HG03565 (cell line): ENCODE data around the gene ABCC6.
"Not testable (repeated sequence)": the region's sequence is repeated elsewhere in the genome, so short reads cannot be mapped to it uniquely, and the experiment has no call there.

Experiments used
- ATAC-seq: cut with Tn5 transposase; IDR thresholded peaks from one replicate; pipeline ENCODE4 v1.9.1; 2021; ENCODE audit warnings: mild to moderate bottlenecking, moderate library complexity; ENCODE audit not compliant: unreplicated experiment

Gene ABCC6

GRCh38 chr16:16232692-16233061, 9.4 kb upstream of the ABCC6 start:
- ATAC-seq: not testable (repeated sequence)

- ATAC-seq: not testable (repeated sequence)
Observed at GRCh38 chr16:16223662-16224241, 458 bp upstream of the ABCC6 start.

DNA sequence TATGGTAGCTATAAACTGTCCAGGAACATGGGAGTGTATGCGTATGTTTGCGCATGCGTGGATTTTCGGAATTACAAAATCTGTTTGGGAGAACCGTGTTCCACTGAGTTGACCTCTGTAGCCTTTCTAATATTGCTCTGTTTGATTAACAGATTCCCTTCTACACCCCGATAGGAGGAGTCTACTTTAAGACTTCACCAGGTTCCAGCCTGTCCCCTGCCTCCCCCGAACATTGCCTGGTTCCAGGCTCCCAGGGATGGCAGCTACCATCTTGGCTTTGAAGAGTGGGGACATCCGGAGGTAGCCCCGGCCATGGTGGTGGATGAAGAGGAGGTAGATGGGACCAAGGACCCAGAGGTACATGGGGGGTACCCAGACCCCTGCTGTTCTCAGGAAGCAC, 1.9 kb downstream of the ABCC6 start:
- ATAC-seq: not testable (repeated sequence)

DNA sequence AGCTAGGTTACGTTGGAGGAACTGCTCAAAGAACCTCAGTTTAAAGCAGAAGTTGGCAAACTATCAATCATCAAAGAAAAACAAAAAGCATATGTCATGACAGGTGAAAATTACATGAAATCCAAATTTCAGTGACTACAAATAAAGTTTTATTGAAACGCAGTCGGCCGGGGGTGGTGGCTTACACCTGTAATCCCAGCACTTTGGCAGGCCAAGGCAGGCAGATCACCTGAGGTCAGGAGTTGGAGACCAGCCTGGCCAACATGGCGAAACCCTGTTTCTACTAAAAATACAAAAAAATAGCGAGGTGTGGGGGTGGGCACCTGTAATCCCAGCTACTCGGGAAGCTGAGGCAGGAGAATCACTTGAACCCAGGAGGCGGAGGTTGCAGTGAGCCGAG, 2.8 kb downstream of the ABCC6 start:
- ATAC-seq: not testable (repeated sequence)

GRCh38 chr16:16218787-16219186, 4.5 kb downstream of the ABCC6 start:
- ATAC-seq: not testable (repeated sequence)

- not testable (repeated sequence) for ATAC-seq
Observed at GRCh38 chr16:16218349-16218748, 4.9 kb downstream of the ABCC6 start.

- not testable (repeated sequence) for ATAC-seq
Observed at GRCh38 chr16:16213863-16214293, 9.4 kb downstream of the ABCC6 start.

DNA sequence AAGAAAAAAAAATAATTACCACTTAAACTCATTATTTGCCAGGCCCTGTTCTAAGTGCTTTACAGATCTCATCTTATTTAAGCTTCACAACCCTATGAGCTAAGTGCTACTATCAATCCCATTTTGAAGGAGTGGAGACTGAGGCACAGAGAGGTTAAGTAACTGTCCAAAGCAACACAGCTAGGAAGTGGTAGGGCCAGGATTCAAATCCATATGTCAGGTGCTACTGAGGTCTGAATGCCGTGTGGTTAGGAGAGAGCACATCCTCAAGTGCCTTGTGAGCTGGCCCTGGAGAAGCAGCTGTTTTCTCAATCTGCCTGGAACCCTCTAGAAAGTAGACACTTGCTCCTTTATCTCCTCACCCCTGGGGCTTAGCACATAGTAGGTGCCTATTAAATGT, 11.9 kb downstream of the ABCC6 start:
- ATAC-seq: not testable (repeated sequence)

- not testable (repeated sequence) for ATAC-seq
Observed at GRCh38 chr16:16208461-16208860, 14.8 kb downstream of the ABCC6 start.

DNA sequence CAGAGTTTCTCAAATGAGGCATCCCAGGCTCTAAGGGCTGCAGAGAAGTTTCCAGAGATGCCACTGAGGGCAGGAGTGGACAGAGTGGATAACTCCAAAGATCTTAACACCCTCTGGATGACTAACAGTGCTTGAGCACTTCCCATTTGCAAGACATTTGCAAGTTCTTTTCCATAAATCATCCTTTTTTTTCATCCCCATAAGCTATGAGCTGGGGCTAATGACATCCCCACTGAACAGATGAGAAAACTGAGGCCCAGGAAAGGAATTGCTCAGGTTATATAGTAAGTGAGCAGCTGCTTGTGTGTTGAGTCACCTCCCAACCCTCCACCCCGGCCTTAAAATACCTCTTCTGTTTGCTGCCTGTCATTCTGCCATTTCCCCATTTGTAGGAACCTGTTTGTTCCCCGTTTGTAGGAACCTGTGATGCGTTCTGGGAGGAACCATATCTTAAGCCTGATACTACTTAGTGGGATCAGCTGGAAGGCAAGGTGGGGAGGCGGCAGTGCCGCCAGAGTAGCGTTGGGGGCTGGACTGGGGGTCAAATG, 15.4 kb downstream of the ABCC6 start:
- not testable (repeated sequence) for ATAC-seq

GRCh38 chr16:16207097-16207786, 16.1 kb downstream of the ABCC6 start:
- not testable (repeated sequence) for ATAC-seq

DNA sequence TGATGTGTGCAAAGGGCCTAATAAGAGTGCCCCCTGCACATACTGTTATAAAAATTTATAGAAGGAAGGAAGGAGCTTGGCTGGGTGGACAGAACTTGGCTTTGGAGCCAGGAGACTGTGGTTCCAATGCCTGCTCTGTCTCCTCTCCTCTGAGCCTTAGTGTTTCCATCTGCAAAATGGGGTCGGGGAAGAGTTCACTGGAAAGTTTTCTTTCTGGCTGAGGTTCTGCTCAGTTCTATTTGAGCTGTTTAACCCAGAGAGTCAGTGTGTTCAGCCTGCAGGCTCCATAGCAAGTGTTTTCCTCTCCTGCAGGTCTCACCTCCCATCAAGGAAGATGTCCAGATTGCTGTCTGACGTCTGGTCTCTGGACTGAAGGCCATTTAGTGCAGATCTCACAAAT, 17.4 kb downstream of the ABCC6 start:
- ATAC-seq: not testable (repeated sequence)

- ATAC-seq: not testable (repeated sequence)
Observed at GRCh38 chr16:16204552-16204951, 18.7 kb downstream of the ABCC6 start.

DNA sequence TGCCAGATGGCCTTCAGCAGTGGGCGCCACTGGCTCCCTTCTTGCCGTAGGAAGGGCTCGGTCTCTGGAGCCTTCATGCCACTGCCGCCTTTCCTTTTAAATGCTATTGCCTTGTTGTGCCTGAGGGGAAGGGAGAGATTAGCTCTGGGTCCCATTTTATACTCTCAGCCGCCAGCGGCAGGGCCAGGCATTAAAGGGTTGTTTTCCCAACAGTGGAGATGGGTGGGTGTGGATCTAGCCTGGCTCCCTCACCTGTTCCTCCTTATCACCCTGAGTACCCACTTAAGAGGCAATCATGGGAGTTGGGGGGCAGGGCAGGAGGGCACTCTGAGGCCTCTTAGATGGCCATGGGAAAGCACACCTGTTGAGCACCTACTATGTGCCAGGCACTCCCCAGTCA, 19.8 kb downstream of the ABCC6 start:
- not testable (repeated sequence) for ATAC-seq

GRCh38 chr16:16202400-16203143, 20.7 kb downstream of the ABCC6 start:
- ATAC-seq: not testable (repeated sequence)

- not testable (repeated sequence) for ATAC-seq
Observed at GRCh38 chr16:16201880-16202279, 21.4 kb downstream of the ABCC6 start.

DNA sequence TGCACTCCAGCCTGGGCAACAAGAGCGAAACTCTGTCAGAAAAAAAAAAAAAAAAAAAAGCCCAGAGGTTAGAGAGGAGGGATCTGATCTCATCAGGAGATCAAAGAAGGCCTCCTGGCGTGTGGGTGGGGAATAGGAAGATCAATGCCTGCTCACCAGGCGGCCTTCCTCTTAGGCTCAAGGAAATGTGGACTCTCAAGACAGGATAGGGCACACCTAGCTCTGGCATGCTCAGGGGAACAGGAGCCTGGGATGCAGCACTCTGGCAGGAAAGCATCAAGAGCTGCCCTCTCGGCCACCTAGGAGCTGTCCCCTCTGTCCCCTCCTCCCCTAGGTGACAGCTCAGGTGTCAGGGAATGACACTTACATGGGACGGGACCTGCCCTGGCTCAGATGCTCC, 22.9 kb downstream of the ABCC6 start:
- not testable (repeated sequence) for ATAC-seq

GRCh38 chr16:16199428-16199827, 23.9 kb downstream of the ABCC6 start:
- not testable (repeated sequence) for ATAC-seq

DNA sequence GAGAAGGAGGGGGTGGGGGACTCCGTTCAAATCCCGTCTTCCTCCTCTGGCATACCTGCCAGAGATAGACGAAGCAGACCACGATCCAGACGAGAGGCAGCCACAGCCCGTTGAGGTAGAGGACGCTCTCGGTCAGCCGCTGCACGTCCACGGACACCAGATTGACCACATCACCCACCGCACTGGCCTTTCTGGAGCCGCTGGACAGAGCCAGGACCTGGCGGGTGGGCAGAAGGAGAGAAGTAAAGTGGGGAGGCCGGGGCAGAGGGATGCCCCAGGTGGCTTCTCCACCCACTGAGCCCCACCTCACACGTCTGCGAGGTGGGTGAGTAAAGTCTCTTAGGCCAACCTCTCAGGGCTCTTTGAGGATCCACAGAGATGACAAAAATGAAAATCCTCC, 25.3 kb downstream of the ABCC6 start:
- no peak for ATAC-seq

GRCh38 chr16:16197331-16197730, 26.0 kb downstream of the ABCC6 start:
- no peak for ATAC-seq

DNA sequence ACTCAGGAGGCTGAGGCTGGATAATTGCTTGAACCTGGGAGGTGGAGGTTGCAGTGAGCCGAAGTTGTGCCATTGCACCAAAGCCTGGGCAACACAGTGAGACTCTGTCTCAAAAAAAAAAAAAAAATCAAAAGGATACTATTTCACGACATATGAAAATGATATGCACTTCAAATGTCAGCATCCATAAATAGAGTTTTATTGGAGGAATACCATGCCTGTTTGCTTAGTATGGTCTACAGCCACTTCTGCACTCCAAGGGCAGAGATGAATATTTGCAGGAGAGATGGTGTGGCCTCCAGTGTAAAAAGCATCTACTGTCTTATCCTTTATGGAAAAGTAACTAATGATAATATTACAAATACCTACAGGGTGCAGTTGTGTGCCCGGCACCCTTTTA, 27.2 kb downstream of the ABCC6 start:
- no peak for ATAC-seq
